ENCODE data around the gene LPCAT1.
"Not testable (repeated sequence)": the region's sequence is repeated elsewhere in the genome, so short reads cannot be mapped to it uniquely, and the experiment has no call there.

LPCAT1 gene

DNA sequence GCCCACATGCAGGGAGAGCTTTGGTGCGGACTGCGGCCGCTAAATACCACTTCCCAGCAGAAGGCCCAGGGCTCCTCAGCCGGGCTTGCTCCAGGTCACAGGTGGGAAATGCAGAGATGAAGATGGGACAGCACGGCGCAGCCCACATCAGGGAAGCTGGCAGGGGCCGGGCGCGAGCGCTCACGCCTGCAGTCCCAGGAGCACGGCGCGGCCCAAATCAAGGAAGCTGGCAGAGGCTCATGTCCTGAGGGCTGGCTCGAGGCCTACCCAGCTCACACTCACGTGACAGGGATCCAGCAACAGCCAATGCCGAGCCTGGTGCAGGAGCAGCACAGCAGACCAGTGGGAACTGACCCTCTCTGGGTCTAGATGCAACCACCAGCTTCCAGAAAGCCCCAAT, 16.3 kb downstream of the LPCAT1 start:
- FAIRE-seq = no peak

- no peak for FAIRE-seq
Measured at GRCh38 chr5:1507014-1507375, 16.8 kb downstream of the LPCAT1 start.

DNA sequence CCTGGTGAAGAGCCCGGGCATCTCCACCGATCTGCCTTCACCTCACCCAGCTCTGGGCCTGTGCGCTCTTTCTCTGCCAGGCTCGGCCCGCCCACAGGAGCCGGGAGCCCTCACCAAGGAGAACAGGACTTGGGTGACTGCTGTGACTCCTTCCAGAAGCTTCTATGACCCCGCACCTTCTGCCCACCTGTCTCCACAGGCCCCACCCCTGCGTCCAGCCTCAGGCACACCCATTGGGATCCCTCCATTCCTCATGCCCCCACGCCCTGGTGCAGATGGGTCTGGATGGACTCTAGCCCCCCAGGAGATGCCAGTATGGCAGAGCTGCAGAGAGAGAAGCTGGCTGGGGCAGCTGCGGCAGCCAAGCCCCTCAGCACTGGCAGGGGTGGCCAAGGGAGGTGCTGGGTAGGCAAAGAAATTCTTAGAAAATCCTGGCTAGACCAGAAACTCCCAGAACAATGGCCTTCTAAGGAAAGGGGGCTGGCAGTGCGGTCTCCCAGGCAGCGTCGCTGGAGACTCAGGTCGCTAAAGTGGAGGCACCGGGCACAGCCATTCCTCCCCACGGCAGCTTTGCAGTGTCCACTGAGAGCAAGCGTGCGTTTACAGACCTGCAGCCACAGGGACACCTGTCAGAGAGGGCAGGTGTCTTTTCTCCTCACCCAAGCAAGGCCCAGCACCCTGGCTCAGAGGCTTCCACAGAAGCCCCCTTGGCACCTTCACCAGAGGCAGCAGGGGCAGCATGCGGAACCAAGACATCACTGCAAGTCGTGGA, 17.3 kb downstream of the LPCAT1 start:
- FAIRE-seq = no peak

- no peak for FAIRE-seq
Measured at GRCh38 chr5:1505506-1506241, 18.1 kb downstream of the LPCAT1 start.

DNA sequence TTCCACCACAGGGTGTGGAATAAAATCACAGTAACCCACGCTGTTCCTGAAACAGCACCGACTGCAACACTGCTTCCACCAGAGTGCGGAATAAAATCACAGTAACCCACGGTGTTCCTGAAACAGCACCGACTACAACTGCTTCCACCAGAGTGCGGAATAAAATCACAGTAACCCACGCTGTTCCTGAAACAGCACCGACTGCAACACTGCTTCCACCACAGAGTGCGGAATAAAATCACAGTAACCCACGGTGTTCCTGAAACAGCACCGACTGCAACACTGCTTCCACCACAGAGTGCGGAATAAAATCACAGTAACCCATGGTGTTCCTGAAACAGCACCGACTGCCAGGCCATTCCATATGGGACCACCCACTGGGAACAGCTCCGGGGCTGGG, 18.7 kb downstream of the LPCAT1 start:
- not testable (repeated sequence) for FAIRE-seq

- FAIRE-seq = no peak
Measured at GRCh38 chr5:1504617-1505016, 19.1 kb downstream of the LPCAT1 start.

DNA sequence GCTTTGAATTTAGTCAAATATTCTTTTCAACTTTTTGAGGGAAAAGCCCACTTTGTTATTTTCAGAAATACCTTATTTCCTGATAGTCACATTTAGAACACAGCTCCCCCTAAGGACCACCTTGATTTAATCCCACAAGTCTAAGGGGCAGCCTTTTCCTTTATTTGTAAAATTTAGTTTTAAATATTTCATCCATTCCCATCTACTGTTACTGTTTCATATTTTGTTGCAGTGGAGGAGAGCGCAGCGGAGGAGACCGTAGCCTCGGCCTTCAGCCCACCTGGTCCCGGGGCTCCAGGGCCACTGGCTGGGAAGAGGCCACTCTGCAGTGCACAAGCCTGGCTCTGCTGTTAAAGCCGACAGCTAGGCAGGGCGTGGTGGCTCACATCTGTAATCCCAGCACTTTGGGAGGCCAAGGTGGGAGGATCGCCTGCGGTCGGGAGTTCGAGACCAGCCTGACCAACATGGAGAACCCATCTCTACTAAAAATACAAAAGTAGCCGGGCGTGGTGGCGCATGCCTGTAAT, 19.6 kb downstream of the LPCAT1 start:
- no peak for FAIRE-seq

DNA sequence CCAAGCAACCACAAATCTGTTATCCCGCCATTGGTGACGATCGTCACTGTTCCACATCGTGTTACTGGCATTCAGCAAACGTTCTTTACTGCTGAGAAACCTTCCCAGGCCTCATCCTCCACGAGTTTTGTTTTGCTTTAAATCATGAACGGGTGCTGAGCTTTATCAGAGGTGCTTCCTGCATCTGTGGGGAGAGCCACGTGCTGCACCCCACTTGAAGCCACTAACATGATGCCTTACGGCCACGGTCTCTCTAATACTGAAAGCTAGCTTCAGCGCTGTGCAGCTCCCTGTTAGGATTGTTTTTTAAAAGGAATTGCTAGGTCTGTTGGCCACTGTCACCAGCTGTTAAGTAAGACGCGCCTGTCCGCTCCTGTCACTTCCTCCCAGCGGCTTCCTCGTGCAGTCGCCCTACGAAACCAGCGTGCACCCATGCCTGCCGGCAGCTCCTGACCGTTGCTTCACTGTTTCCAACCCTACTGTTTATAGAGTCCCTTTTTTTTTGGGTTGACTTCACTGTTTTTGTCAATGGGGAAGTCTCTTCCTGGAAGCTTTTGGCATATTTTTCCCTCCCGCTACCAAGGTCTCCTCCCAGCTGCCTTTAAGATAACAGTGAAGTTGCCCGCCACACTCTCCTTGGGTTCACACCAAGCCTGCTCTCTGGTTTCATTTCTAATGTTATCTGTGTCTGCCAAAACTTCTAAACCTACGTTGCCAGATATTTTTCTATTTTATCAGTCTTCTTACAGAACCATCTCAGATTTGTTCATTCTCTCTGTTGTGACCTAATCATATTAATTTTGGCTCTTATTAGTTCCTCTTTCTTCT, 20.3 kb downstream of the LPCAT1 start:
- FAIRE-seq = no peak

DNA sequence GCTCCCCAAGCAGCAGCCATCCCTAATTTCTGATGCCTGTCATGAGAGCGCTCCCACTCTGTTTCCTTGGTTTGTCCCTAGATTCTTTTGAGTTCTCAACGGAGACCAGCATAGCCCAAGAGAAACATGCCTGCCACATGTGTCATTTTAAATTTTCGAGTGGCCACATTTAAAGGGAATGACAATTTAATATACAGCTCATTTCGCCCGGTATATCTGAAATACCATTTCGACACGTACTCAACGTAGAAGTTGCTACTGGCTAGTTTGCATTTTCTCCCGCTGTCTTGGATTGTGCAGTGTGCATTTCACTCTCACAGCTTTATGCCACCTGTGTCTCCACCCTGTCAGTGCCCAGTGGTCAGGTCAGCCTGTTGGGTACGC, 21.0 kb downstream of the LPCAT1 start:
- no peak for FAIRE-seq

DNA sequence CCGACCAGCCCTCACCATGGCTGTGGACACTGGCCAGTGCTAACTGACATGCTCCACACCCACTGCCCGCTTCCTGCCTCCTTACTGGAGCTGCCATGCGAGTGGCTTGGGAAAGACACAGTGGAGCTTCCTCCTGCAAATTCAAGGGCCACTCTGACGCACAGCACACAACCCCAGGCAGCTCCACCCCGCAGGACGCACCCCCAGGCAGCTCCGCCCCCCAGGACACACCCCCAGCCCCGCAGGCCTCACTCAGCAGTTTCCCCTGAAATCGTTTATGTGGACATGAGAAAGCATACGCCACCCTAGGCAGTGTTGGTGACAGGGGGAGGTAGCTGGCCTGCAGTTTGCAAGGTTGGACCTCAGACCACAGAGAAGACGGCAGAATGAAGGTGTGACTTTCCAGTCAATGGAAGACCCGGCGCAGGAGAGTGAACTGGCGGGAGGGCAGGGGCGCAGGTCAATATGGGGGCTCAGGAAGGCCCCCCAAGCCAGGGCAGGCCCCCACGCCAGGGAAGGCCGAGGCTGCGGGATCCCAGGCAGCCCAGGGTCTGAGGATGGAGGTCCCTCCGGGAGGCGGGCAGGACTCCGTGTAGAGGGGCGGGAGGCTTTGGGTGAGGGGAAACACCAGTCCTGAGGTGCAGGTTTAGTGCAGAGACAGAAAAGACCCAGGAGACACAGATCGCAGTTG, 21.6 kb downstream of the LPCAT1 start:
- no peak for FAIRE-seq

DNA sequence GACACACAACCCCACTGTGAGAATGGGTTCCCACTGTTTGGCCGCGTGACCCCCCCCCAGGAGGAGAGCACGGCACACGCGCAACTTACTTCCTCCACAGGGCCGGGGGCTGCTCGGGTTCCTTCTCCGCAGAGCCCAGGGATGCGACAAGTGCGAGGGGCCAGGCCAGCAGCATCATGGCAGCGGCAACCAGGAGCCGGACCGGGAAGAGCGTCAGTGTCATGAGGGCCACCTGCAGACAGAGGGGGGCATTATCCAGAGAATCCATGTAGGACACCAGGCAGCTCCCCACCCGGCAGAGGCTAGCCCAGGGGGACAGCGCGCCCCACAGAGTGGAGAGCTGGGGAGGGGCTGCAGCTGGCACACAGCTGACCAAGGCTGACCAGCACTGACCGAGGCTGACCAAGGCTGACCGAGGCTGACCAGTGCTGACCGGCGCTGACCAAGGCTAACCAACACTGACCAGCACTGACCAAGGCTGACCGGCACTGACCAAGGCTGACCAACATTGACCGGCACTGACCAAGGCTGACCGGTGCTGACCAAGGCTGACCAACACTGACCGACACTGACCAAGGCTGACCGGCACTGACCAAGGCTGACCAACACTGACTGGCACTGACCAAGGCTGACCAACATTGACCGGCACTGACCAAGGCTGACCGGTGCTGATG, 22.3 kb downstream of the LPCAT1 start:
- no peak for FAIRE-seq

DNA sequence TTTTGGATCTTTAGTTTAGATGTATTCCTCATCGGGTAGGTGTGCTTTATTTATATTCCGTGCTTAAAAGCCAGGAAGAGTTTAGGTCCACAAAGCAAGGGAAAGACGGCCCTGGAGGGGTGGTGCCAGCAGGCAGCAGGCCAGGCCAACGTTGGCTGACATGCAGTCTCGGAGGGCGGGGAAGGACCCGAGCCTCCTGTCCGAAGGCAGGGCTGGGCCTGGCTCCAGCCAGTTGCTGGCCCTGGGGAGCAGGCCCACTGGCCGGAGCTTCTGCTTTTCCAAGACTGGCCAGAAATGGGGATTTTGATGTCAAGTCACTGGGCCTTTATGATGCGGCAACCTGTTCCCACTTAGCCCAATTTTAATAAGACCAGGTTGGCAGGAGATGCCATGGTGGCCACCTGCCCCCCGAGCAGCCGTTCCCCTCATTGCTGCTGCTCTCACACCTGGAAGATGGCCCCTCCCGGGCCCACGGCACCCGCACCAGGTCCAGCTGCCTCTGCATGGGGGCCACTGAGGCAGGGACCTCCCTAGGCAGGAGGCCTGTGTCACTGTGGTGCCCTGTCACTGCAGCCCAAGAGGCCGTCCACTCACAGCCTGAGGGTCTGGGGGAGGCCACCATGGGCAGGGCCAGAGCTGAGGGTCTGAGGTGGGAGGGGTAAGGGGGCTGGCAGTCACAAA, 23.2 kb downstream of the LPCAT1 start:
- no peak for FAIRE-seq

GRCh38 chr5:1499851-1500250, 23.9 kb downstream of the LPCAT1 start:
- FAIRE-seq = no peak

DNA sequence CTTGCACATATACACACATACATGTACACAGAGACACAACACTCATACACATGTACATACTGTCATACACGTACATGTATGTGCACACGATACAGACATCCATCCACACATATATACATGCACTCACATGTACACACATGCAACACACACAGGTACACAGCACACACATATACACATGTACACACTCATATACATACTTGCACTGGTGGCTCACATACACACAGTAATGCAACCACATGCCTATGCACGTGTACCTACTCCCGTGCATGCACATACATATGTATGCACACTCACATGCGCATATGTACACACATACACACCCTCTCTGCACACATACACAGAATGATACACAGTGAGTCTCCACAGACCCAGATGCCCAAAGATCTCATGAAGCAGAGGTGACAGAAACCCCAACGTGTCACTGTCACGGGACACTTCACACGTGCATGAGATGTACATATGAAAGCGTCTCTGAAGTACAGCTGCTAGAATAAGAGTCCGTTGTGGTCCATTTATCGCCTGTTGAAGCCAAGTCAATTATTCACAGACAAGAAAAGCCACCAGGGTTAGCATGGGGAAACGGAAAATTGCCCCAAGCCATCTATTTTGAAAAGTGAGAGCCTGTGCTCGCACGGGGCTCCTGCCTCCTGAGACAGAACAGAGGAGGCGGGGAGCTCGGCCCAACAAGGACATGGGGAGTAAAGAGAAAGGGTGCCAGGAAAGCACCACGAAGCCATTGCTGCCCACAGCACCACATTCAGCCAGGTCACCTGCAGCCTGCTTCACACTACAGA, 24.9 kb downstream of the LPCAT1 start:
- no peak for FAIRE-seq

DNA sequence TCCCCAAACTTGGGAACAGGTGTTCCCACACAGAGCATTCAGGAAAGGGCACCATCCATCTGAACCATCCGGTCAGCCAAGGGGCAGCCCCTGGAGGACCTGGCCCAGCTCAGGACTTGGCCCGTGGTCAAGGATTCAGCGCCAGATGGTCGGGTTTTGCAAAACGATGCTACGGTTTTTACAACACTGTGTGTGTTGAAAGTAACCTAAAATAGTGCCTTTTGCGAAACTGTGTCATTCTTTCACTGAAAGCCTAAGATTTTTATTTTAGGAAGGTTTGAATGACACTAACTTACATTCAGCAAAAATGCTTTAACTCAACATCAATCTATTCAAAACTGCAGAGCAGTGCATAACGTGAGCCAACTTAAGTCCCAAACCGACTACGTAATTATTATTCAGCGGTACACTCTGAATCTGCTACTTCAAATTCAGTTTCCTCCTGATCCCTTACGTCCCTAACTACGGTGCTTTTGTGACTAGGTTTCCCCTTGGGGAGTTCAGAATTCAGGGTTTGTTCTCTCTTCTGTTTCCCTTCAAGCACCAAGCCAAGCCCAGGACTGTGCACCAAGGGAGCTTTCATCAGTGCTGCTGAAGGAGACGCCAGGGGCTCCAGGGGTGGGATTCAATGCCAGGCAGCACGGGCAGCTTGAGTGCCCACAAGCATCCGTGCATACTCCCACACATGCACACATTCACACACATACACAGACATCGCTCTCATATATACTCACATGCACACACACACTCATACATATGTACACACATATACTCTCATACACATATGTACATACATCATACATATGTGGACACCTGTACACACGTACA, 25.8 kb downstream of the LPCAT1 start:
- no peak for FAIRE-seq

DNA sequence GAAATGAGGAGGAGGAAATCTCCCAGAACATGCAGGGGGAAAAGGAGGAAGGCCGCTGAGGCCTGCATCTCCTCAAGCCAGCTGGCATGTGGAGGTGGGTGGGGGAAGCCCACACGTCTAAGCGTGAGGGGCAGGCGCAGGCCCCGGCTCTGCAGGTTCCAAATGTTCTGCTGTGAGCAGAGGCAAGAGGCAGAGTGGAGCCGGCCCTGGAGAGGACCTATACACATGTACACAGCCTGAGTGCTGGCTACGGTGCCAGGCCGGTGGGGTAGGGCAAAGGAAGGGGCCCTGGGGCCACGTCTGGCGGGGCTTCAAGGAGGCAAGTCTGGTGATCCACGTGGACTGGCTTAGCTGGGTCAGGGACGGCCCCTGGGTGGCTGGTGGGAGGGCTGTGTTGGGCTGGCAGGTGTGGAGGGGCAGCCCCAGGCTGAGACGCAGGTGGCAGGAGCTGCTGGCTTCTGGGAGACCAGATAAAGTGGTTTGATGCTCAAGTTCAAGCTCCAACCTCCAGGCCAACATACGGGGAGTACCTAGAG, 26.4 kb downstream of the LPCAT1 start:
- no peak for FAIRE-seq

DNA sequence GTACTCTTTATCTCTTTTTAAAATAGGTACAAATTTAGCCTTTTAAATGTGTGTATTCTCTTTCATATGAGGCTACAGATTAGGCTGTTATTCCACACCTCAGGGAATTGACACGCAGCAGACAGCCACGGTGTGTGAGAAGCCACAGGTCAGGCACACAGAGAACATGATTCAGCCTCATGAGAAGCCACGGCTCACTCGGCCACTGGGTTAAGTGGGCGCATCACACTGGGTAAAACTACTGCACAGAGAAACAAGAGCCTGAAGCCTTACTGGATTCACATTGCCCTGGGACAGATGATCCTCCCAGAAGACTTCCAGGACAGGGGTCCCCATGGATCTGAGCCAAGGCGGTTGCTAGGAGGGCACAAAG, 28.2 kb downstream of the LPCAT1 start:
- no peak for FAIRE-seq

GRCh38 chr5:1494780-1495524, 28.8 kb downstream of the LPCAT1 start:
- no peak for FAIRE-seq

DNA sequence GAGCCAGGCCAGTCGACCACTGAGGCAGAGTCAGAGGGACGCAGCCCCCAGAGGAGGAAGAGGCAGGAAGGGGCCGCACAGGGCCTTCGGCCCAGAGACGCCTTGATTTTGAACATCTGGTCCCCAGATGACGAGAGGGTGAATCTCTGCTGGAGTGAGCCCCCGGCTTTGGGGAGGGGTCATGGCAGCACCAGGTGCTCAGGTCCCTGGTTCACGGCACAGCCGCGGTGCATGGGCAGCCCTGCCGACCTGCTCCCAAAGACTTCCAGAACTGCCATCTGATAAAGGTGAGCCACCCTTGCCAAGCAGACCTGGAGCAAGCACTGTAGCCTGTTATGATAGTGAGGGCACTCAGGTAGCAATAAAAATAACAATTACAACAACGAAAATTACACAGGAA, 29.8 kb downstream of the LPCAT1 start:
- FAIRE-seq = no peak

All from colon (tissue), 2 donors.